K562 (cell line): ENCODE results near the gene P3H1. TPM values are rescaled to one million over a fixed set of nuclear protein-coding genes. Genes with fewer than 3 reads are reported as not detected.

Experiments
- ATAC-seq: fragments of 200-7000 bp; cut with Tn5 transposase; 3 replicates; pipeline ENCODE4 v1.9.1; 2020; ENCODE audit warnings: moderate library complexity
- BruUV-seq: library from RNA; stranded (reverse); fragments of 400-500 nt; replicated peaks from 2 replicates; lab custom pipeline; 2021; lab: Mats Ljungman, UMichigan
- CTCF ChIA-PET: fragments of 300-600 bp; formaldehyde crosslinking; extraction: SDS; loops from one replicate; lab custom pipeline; 2021; ENCODE audit warnings: low intra/inter-chr PET ratio; lab: Yijun Ruan, JAX
- POLR2A ChIA-PET: fragments of 300-600, 350-650 bp; sonication (Branson Sonifier 250); formaldehyde crosslinking; extraction: SDS; loops from one replicate; lab custom pipeline; 2021; ENCODE audit warnings: antibody characterized with exemption, inconsistent platforms; lab: Yijun Ruan, JAX
- DNase-seq, 4 experiments: peaks; one replicate each; pipeline versions ENCODE4 v3.0.0 to v3.0.0-alpha.2; 2011 to 2018; ENCODE audit warnings: low spot score in 3 of 4, mixed read lengths in 3 of 4; ENCODE audit errors: extremely low read depth in 1 of 4
- FAIRE-seq: peaks from 2 replicates; lab custom pipeline; 2011; peaks lifted over from hg19 to GRCh38; lab: Jason Lieb, UNC
- H2AFZ ChIP-seq: 2 replicates; pipeline ENCODE4 v1.6.0; 2011; ENCODE audit warnings: low read depth, low read length, control low read depth, inconsistent platforms
- H3K27ac ChIP-seq: fragments of 200-600 bp; 3 replicates; pipeline ENCODE4 v1.8.0; 2011; ENCODE audit warnings: low read depth, mild to moderate bottlenecking, control low read depth, inconsistent platforms, low read length, moderate library complexity, mixed read lengths; ENCODE audit errors: extremely low read depth
- H3K27me3 ChIP-seq, 2 experiments: fragments of 300-600 bp in 1 of 2; 2 replicates in 1 of 2; 3 replicates in 1 of 2; pipeline versions ENCODE4 v1.6.0 to v1.8.0; 2011; ENCODE audit warnings: inconsistent platforms in 2 of 2, low read length in 2 of 2, mild to moderate bottlenecking in 1 of 2, mixed read lengths in 1 of 2, moderate library complexity in 1 of 2; ENCODE audit not compliant: control insufficient read depth in 2 of 2, insufficient read depth in 2 of 2
- H3K36me3 ChIP-seq: fragments of 300-600 bp; 3 replicates; pipeline ENCODE4 v1.8.0; 2011; ENCODE audit warnings: mild to moderate bottlenecking, low read length, inconsistent platforms; ENCODE audit not compliant: control insufficient read depth, insufficient read depth
- H3K4me1 ChIP-seq, 2 experiments: fragments of 200-600 bp in 1 of 2; replicated peaks in 1 of 2; 2 replicates in 1 of 2; 3 replicates in 1 of 2; pipeline versions ENCODE4 v1.5.1 to v1.8.0; 2011; ENCODE audit warnings: inconsistent platforms in 2 of 2, low read length in 2 of 2, mild to moderate bottlenecking in 1 of 2, mixed read lengths in 1 of 2, moderate library complexity in 1 of 2; ENCODE audit not compliant: control insufficient read depth in 2 of 2, insufficient read depth in 2 of 2
- H3K4me2 ChIP-seq: 2 replicates; pipeline ENCODE4 v1.6.1; 2011; ENCODE audit warnings: low read length, control low read depth, inconsistent platforms, mixed read lengths; ENCODE audit not compliant: insufficient read depth
- H3K4me3 ChIP-seq: fragments of 200-600 bp; sonication (generic), shearing (Covaris generic); 2 replicates; pipeline ENCODE4 v1.5.1; 2016; ENCODE audit warnings: control low read depth, inconsistent platforms
- H3K79me2 ChIP-seq: fragments of 200-600 bp; 3 replicates; pipeline ENCODE4 v1.8.0; 2011; ENCODE audit warnings: low read length, inconsistent platforms; ENCODE audit not compliant: control insufficient read depth, insufficient read depth
- H3K9ac ChIP-seq, 2 experiments: 2 replicates each; pipeline versions ENCODE4 v1.6.0 to v1.6.1; 2011; ENCODE audit warnings: low read depth in 2 of 2, low read length in 2 of 2, control low read depth in 1 of 2, inconsistent platforms in 1 of 2, mild to moderate bottlenecking in 1 of 2, mixed read lengths in 1 of 2; ENCODE audit not compliant: insufficient read depth in 1 of 2
- H3K9me1 ChIP-seq: one replicate; pipeline ENCODE4 v1.6.0; 2011; ENCODE audit warnings: inconsistent platforms, mild to moderate bottlenecking, low read length, moderate library complexity; ENCODE audit not compliant: control insufficient read depth, insufficient read depth
- H3K9me3 ChIP-seq: replicated peaks from 2 replicates; pipeline ENCODE4 v1.5.1; 2011; ENCODE audit warnings: low read depth, low read length, inconsistent platforms; ENCODE audit not compliant: control insufficient read depth, insufficient read depth
- H4K20me1 ChIP-seq: replicated peaks from 2 replicates; pipeline ENCODE4 v1.6.1; 2011; ENCODE audit warnings: low read length, inconsistent platforms, mixed read lengths; ENCODE audit not compliant: control insufficient read depth, insufficient read depth
- BRF1 ChIP-seq: IDR thresholded peaks from 3 replicates; pipeline ENCODE4 v1.6.1; 2011; ENCODE audit warnings: borderline replicate concordance, mild to moderate bottlenecking; ENCODE audit not compliant: insufficient read length; ENCODE audit errors: extremely low read depth
- E2F1 ChIP-seq: sonication (generic); formaldehyde crosslinking; IDR thresholded peaks from 2 replicates; pipeline ENCODE4 v1.8.1; 2023; ENCODE audit warnings: mild to moderate bottlenecking, missing genetic modification reagents, moderate library complexity
- HMG20B ChIP-seq: fragments of 250-450 bp; sonication (Bioruptor Pico); IDR thresholded peaks from 2 replicates; pipeline ENCODE4 v1.5.0; 2021; ENCODE audit warnings: mild to moderate bottlenecking
- RNF219 ChIP-seq: fragments of 250-450 bp; sonication (Bioruptor Pico); IDR thresholded peaks from 2 replicates; pipeline ENCODE4 v1.5.0; 2022; ENCODE audit warnings: mild to moderate bottlenecking
- SMARCB1 ChIP-seq: IDR thresholded peaks from 2 replicates; pipeline ENCODE4 v1.6.1; 2011; ENCODE audit warnings: improper control_type of control experiment, low read depth; ENCODE audit not compliant: insufficient read length
- ZNF23 ChIP-seq: fragments of 250-450 bp; sonication (Bioruptor Pico); IDR thresholded peaks from 2 replicates; pipeline ENCODE4 v1.4.0; 2020; ENCODE audit warnings: mild to moderate bottlenecking
- ZNF561 ChIP-seq: fragments of 450-650 bp; formaldehyde crosslinking; conservative IDR thresholded peaks from 2 replicates; pipeline ENCODE4 v1.4.0; 2020; ENCODE audit warnings: mild to moderate bottlenecking, moderate library complexity
- ZNF699 ChIP-seq: fragments of 250-450 bp; sonication (Bioruptor Pico); IDR thresholded peaks from 2 replicates; pipeline ENCODE4 v1.8.0; 2021; ENCODE audit warnings: mild to moderate bottlenecking, moderate library complexity; ENCODE audit not compliant: insufficient replicate concordance
- WGBS: fragments of 100-300 bp; shearing (Covaris generic); methylation state at CpG from one replicate; pipeline ENCODE4 v1.1.6; 2016; ENCODE audit warnings: low coverage, mixed read lengths; ENCODE audit not compliant: insufficient coverage; ENCODE audit errors: missing lambda C conversion rate; 5-methylcytosine and 5-hydroxymethylcytosine counted together
- in situ Hi-C: fragments of 300-500 bp; cut with MboI; formaldehyde crosslinking; loops from 4 replicates; pipeline ENCODE4 v1.15.0; 2018; ENCODE audit warnings: inconsistent platforms, mixed read lengths
- intact Hi-C: fragments of 100-400 bp; cut with micrococcal nuclease; formaldehyde crosslinking; loops from 2 replicates; pipeline ENCODE4 v1.14.2; 2022
- polyA plus RNA-seq, 8 experiments: library from polyadenylated mRNA; depleted of rRNA in 4 of 8; stranded (reverse) in 5 of 8; unstranded in 3 of 8; fragments of >200 nt; fragmentation: Nextera tagmentation in 2 of 8; fragmentation: Illumina TruSeq in 1 of 8; extraction: Ambion mirVana in 2 of 8; extraction: Trizol in 1 of 8; gene quantifications; 2 replicates each; pipeline versions ENCODE4 v1.2.1 to v1.2.3, GENCODE V29; 2011 to 2014; ENCODE audit warnings: inconsistent platforms in 1 of 8, missing spikeins in 1 of 8
- total RNA-seq, 7 experiments: library from RNA; depleted of rRNA in 6 of 7; stranded (reverse); fragments of >200 nt in 6 of 7; fragmentation: Illumina TruSeq in 2 of 7; extraction: Trizol in 2 of 7; gene quantifications; 2 replicates each; pipeline versions ENCODE4 v1.2.1 to v1.2.3, GENCODE V29; 2011 to 2021; ENCODE audit warnings: low replicate concordance in 1 of 7

The P3H1 gene
- total and polyA plus RNA-seq, 9 of the 15 experiments (the other 6 are each of a cell fraction or from before 2014, with no cell fraction given): 1.7 to 81.7 (median 45.7) TPM

- Histone ChIP-seq H4K20me1 (peaks cover 15% of the 10 kb centered on the region), H3K27me3 (no peaks in the 10 kb centered on the region), H3K4me3 (peak overlapping the region; percentile 76), H3K4me2 (peak overlapping the region; percentile 100), H3K9ac (peak overlapping the region in 1 of 2 experiments; percentile 69; a peak in 2 of 4 replicates), H3K36me3 (peaks cover 22% of the 10 kb centered on the region; the same call in 2 of the 3 replicates), H2AFZ (peak overlapping the region; percentile 93; the same call in 1 of the 2 replicates), H3K4me1 (peaks cover 12 to 24% of the 10 kb centered on the region in 2 experiments; a peak in 3 of 5 replicates), H3K9me3 (no peaks in the 10 kb centered on the region), H3K9me1 (no peaks in the 10 kb centered on the region)
- ChIA-PET POLR2A (interaction anchor here (1.0 to 3.5 kb wide), 11 partner anchors 12 to 437 kb away, joined by 3 to 20 read pairs (median 6); partner anchors contain the start of gene YBX1), CTCF (no interaction called here)
- DNase-seq (no peak), ATAC-seq (no peak), FAIRE-seq (no peak)
- in situ Hi-C loops: no loop called here
- no TSS peak for BruUV-seq
- 13% methylated on average over 7 of the region's 7 CpGs for WGBS
- intact Hi-C loops: loop anchor here (5.0 kb wide), 3 partner anchors 62 to 83 kb away; partner anchors contain the start of genes YBX1 and ZNF691
- TF ChIP-seq ZNF23 (no peak), ZNF561 (CRISPR knock-in tag) (no peak), ZNF699 (CRISPR knock-in tag) (no peak), HMG20B (CRISPR knock-in tag) (no peak), RNF219 (CRISPR knock-in tag) (no peak), E2F1 (CRISPR knock-in tag) (0 out of 2 replicates have a peak, but pooled peaks have one; percentile 40), BRF1 (no peak), SMARCB1 (no peak)
- TF ChIP-seq, all 486 proteins: peak for 1
- H3K27ac ChIP-seq: peak overlapping the region; percentile 68; the same call in 1 of the 3 replicates
- H3K79me2 ChIP-seq: peaks cover 55% of the 10 kb centered on the region
Observed at GRCh38 chr1:42765269-42765668, 1.6 kb downstream of the P3H1 start.
